Stimulated activated naive CD8-positive, alpha-beta T cell treated with anti-CD3 and anti-CD28 coated beads, Interleukin-15, Interleukin-2, amounts not matched to agents 100 U/mL and 50 U/mL, for 24 hours (primary cell): ENCODE measurements around the gene GPLD1.
"Not testable (repeated sequence)": the region's sequence is repeated elsewhere in the genome, so short reads cannot be mapped to it uniquely, and the experiment has no call there.

Experiments
- ATAC-seq: fragments of 150-1000 bp; cut with Tn5 transposase; one replicate; pipeline ENCODE4 v1.10.0; 2021
- DNase-seq: peaks from one replicate; pipeline ENCODE4 v3.0.0; 2021

GPLD1 gene, protein sequence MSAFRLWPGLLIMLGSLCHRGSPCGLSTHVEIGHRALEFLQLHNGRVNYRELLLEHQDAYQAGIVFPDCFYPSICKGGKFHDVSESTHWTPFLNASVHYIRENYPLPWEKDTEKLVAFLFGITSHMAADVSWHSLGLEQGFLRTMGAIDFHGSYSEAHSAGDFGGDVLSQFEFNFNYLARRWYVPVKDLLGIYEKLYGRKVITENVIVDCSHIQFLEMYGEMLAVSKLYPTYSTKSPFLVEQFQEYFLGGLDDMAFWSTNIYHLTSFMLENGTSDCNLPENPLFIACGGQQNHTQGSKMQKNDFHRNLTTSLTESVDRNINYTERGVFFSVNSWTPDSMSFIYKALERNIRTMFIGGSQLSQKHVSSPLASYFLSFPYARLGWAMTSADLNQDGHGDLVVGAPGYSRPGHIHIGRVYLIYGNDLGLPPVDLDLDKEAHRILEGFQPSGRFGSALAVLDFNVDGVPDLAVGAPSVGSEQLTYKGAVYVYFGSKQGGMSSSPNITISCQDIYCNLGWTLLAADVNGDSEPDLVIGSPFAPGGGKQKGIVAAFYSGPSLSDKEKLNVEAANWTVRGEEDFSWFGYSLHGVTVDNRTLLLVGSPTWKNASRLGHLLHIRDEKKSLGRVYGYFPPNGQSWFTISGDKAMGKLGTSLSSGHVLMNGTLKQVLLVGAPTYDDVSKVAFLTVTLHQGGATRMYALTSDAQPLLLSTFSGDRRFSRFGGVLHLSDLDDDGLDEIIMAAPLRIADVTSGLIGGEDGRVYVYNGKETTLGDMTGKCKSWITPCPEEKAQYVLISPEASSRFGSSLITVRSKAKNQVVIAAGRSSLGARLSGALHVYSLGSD

DNA sequence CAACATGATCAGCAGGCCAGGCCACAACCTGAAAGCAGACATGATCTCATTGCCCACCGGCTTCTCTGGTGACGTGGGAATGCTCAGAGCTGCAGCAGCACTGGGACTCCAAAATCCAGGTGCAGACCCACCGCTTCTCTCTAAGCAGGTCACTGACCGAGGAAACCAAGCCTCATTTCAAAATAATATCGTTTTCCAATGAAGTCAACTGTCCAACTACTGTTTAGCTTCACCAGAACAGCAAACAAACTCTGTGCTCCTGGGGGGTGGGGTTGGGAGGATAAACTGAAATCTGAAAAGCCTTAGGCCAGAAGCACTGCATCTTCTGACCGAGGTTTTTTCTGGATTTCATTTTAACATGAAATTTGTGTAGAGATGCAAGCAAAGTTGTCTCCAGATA lies at the start of gene GPLD1:
Gene GPLD1, minus strand, starts transcription at position 109 of the 400 bp plus-strand sequence. Its CDS starts 67 bp downstream, at position 42.
- ATAC-seq = no peak
- DNase-seq = no peak

DNA sequence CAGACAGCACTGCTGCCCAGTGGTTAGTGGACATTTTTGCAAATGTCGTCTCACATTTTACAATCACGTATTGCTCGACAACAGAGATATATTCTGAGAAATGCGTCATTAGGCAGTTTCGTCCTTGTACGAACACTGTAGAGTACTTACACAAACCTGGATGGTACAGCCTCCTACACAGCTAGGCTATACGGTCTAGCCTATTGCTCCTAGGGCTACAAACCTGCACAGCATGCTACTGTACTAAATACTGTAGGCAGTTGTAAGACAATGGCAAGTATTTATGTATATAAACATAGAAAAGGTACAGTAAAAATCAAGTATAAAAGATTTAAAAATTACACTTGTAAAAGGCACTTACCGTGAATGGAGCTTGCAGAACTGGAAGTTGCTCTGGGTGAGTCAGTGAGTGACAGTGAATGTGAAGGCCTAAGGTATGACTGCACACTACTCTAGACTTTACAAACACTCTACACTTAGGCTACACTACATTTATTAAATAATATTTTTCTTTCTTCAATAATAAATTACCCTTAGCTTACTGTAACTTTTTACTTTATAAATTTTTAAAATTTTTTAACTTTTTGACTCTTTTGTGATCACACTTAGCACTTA lies 48.5 kb upstream of the GPLD1 start:
- ATAC-seq (no peak), DNase-seq (no peak)

DNA sequence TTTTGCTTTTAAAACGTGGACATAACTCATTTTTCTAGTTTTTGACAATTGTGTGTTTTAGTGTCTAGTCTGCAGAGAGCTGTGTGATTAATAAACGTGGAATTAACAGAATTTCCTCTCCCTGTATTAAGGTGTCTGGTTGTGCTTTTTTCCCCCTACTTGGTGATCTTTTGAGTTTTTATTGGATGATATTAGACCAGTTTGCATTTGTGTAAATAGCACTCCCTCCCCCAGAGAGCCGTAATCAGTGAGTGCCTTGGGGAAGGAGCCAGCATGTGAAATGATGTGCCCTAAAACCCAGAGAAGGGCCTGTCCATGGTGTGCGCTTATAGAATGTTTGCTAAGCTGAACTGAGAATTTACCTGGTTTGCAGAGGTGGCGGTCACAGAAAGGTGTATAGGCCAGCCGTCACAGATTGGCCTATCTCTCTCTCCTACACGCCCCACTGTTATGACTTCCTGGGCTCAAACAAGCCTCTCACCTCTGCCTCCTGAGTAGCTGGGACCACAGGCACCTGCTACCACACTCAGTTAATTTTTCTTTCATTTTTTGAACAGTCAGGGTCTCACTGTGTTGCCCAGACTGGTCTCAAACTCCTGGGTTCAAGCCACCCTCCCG lies 47.8 kb upstream of the GPLD1 start:
- DNase-seq = no peak
- ATAC-seq = no peak

DNA sequence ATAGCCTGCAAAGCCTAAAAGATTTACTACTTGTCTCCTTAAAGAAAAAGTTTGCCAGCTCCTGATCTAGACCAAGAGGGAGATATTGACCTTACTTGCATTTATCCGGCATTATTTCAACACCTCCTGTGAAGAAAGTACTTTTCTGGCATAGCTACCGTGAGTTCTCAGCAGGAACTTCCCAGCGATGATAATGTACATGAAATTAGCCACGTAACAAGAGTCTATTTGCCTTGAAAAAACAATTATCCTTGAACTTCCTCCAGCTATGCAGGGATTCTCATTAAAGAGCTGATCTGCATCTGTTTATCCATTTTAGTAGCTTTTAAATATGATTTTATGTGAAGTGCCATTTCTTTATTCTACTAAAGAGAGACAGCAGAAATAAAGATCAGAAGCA lies 47.1 kb upstream of the GPLD1 start:
- ATAC-seq = no peak
- DNase-seq = no peak

DNA sequence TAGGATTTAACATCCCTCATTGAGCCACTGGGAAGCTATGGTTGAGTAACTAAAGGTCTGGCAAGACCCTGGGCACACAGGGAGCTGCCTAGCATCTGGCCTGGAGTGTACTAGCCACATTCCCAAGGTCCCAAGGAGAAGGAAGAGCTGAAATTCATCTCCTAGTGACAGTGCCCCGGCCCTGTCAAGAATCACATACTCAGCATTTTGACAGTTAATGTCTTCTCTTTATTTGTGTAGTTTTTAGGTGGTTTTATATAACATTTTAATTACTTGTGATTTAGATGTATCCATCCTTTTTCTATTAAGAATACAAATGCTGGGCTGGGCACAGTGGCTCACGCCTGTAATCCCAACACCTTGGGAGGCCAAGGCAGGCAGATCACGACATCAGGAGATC lies 45.8 kb upstream of the GPLD1 start:
- DNase-seq = no peak
- ATAC-seq = no peak

DNA sequence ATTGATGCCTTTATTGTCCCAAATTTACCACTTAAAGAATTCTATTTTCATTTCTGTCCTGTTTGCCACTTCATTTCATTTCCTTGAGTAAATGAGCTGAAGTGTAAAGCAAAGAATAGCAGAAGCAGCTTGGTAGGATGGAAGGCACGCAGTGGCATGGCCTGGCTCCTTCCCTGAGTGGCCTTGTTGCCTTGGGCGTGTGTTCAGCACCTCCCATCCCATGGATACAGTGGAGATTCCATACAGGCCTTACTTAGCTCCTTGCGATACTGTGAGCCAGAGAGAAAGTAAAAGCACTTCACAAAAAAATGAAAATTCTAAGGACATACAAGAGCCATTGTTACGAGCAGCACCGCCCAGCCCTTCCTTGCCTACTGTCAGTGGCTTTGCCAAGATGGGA lies 45.0 kb upstream of the GPLD1 start:
- DNase-seq (no peak), ATAC-seq (no peak)

DNA sequence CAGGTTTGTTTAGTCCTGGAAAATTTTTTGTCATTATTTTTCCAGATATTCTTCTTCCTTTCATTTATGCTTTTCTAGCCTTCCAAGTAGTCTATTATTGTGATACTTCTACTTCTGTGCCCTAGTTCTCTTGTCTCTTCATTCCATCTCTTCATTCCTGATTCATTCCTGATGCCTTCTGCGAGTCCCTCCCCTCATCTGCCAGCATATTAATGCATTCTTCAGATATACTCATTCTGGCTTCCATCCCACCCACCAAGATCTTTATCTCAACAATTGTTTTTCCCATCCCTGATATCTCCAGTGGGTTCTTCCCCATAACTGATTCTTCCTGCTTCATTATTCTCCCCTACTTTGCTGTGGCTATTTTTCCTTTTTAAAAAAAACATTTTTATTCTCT lies 40.6 kb upstream of the GPLD1 start:
- no peak for DNase-seq
- no peak for ATAC-seq

DNA sequence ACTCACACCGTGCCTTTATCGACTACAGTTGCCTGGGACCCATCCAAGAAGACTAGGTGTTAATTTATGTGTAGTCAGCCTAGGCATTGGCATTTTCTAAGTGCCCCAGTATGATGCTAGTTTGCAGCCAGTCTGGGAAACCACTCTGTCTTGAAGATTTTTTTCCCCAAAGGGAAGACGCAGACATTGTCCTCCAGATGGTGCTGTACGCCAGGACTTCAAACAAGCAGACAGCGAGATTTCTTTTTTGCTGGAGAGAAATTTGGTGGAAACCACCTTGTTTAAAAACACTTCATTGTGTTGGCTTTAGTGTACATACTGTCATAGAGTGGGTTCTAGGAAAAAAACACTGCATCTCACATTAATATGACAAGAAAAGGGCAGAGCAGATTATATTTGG lies 35.4 kb upstream of the GPLD1 start:
- DNase-seq (no peak), ATAC-seq (no peak)

DNA sequence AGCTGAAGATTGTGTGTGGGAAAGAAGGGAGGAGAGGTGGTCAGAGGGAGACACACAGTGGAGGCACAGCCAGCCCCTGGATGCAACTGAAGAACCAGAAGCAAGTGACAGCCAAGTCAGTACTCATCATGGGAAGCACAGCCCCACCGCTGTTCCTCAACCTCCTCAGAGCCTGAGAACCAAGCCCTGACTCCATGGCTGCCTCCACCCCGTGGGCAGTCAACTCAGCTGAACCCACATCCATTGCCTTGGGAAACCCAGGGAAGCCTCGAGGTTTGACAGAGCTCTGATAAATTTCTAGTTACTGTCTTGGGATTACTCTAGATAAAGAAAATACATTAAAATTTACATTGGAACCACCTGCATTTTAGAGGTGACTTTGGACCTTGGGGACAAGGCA lies 35.0 kb upstream of the GPLD1 start:
- ATAC-seq (no peak), DNase-seq (no peak)

DNA sequence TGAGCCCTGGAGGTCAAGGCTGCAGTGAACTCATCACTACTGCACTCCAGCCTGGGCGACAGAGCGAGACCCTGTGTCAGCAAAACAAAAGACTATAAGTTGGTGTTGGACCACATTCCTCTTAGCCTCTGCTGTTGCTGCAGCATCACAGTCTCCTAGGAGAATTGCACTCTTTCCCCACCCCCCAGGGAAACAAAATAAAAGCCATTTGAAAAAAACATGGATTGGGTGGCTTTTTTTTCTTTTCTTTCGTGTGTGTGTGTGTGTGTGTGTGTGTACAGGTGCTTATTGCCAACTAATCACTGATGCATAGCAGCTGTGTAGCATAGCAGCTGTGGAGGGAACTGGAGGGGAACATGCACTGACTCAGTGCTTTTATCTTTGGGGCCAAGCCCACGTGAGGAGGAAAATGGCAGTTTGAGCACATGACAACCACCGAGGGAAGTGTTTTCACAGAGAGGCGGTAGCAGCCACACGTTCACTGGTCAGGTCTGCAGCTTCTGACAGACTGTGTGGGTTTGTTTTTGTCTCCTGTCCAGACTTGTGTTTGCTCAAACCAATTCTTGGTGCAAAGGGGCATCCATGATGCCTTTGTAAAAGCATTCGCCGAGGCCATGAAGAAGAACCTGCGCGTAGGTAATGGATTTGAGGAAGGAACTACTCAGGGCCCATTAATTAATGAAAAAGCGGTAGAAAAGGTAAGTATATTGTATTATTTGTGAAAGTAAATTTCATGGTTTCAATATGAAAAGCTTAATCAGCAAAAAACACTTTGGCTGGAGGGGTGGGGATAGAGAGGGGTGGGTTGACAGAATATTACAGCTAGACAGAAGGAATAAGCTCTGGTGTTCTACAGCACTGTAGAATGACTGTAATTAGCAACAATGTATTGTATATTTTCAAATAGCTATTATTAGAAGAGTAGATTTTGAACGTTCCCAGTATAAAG lies 33.1 kb upstream of the GPLD1 start:
- peak; percentile 34 for ATAC-seq
- no peak for DNase-seq

DNA sequence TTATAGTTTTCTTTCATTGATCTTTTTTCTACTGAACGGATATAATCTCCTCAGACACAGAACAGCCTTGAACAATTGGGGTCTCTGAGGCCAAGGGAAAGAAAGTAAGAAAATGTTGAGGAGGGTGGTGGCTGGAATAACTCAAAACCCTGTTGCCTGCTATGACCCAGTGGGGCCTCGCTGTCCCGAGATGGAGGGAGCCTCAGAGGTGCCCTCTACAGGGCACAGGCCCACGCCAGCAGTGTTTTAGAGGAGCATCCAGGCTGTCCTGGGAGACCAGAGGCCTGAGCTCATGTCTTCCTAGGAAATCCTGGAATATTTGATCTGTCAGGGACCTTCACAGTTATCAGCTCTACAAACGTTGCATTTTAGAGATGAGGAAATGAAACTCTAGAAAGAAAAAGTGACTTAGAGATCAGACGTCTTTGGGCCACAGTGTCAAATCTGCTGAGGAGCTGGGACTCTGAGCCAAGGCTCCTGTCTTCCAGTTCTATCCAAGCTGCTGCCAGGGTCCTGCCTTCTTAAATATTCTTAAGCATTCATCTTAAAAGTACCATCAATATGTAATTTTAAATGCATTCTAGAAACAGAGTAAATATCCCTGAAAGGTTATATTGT lies 31.7 kb upstream of the GPLD1 start:
- DNase-seq (peak; percentile 53), ATAC-seq (peak; percentile 87)

DNA sequence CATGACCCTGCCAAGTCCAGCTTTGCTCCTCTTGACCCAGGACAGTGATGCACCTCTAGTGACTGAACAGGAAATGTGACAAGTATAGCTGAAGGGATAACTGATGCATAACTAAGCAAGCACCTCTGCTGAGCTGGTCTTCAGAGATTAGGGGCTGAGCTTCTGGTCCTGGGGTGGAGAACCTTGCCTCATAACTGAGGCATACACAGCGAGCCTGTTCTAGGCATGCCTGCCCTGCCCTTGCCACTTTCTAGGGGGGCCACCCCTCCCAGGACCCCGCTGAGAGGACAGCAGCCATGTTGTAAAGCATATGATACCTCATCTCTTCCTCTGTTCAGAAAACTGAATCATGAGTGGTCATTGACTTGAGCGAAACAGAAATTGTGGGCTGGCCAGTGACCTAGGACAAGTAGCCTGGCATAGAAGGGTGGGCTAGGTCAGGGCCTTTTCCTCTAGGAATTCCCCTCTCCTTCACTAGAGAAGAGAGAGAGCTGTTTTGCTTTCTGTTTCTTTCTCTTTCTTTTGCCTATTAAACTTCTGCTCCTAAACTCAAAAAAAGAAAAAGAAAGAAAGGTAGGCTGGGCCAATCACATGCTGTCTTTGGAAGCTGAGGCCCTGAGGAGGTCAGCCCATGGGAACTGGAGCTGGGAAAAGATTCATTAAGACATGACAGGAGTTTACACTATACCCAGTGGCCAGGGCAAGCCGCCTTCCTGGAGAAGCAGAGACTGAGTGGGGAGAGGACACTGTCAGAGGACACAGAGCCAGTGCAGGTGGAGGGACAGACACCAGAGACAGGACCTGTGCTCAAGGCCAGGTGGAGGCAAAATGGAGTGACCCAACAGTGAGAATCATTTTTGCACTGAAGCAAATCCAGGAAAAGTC lies 28.5 kb upstream of the GPLD1 start:
- ATAC-seq = no peak
- DNase-seq = no peak

DNA sequence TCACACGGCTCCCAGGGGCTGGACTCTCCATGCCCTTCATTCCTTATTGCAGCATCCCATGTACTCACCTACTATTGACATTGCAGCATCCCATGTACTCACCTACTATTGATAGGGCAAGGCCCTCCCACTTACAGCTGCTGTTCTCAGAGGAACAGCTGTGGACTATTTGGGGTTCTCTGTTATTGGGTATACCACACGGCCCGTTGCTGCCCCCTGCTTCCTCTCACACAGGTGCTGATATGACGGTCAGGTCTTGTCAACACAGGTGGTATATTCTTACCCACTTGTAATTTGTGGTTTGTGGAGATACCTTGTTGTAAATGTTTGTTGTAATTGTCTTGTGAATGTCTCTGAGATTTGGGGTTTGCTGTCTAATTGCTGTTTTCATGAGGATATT lies 24.2 kb upstream of the GPLD1 start:
- ATAC-seq = no peak

DNA sequence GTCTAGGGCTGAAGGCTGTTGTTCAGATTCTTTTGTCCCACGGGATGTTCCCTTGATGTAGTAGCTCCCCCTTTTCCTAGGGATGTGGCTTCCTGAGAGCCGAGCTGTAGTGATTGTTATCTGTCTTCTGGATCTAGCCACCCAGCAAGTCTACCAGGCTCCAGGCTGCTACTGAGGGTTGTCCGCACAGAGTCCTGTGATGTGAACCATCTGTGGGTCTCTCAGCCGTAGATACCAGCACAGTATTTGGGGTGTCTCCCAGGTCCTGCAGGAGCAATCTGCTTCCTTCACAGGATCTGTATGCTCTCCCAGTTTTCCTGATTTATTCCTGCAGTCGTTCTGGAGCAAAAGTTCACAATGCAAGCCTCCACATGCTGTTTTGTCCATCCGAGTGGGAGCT lies 22.6 kb upstream of the GPLD1 start:
- not testable (repeated sequence) for ATAC-seq, DNase-seq

More for the DNA sequence above, 24.2 kb upstream of the GPLD1 start:
- DNase-seq = no peak

DNA sequence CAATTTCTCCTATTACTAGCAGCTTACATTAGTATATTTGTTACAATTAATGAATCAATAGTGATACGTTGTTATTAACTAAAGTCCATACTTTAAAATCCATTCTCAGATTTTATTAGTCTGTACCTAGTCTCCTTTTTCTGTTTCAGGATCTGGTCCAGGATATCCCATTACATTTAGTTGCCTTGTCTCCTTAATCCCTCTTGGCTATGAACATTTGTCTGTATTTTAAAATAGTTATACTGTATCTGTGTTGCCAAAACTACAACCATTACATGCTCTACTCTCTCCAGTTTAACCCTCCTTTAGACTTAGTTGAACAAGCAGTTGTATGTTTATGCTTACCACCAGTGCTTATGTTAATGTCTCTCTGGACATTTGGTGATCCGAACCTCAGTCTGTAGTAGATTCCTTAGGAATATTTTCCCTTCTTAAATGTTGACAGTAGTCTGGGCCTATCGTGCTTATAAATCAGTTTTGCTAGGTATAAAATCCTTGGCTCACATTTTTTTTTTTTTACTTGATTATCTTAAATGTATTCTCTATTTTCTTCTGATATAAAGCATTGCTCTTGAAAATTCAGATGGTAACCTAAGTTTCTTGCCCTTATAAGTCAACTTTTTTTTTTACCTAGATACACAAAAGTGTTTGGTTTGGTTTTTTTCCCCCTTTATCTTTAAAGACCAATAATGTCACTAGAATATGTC lies 17.6 kb upstream of the GPLD1 start:
- DNase-seq (no peak), ATAC-seq (no peak)

DNA sequence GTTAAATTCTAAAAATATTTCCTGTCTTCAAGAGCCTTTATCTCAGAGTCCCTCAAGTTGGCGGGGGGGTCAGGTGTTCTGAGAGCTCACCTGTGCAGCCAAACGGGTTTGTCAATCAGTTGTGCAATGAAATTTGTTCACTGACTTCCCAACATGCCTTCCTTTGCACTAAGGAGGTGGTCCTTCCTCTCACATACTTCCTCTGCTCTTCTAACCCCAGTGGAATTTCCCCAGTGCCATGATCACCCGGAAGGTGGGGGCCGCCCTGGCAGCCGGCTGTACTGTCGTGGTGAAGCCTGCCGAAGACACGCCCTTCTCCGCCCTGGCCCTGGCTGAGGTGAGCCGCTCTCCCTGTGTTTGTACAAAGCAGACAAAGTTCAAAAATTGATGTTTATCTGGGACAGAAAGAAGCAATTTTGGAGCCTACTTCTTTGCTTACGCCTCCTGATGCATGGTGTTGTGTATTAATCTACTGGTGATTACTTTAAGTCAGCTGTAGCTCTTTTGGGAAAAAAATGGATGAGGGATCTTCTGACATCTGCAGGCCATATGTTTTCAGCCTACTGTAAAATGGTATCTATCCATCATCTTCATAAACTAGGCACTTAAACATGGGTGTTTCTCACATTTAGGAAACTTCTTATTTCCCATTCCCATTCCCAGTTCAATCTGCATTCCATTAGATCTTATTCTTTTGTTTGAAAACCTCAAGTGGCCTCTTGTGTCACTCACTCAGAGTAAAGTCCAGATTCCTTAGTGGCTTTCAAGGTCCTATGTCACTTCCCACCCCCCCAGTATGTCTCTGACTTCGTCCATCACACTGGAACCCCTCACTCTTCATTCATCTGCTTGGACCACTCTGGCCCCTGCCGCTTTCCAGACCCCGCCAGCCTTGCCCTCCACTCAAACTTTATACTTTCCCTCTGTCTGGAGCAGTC lies 15.5 kb upstream of the GPLD1 start:
- no peak for ATAC-seq

DNA sequence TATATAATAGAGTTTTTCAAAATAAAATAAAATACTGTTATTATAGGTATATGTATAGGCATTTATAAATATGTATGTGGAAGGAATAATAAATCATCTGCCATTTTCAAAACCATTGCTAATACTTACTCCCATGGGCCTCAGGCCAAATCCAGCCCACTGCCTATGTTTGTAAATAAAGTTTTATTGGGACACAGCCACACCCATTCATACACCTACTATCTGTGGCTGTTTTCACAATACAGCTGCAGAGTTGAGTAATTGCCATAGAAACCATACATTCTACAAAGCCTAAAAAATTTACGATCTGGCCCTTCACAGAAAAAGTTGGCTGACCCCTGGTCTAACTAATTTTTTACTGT lies 14.9 kb upstream of the GPLD1 start:
- DNase-seq (no peak), ATAC-seq (no peak)

More for the DNA sequence above, 15.5 kb upstream of the GPLD1 start:
- no peak for DNase-seq

DNA sequence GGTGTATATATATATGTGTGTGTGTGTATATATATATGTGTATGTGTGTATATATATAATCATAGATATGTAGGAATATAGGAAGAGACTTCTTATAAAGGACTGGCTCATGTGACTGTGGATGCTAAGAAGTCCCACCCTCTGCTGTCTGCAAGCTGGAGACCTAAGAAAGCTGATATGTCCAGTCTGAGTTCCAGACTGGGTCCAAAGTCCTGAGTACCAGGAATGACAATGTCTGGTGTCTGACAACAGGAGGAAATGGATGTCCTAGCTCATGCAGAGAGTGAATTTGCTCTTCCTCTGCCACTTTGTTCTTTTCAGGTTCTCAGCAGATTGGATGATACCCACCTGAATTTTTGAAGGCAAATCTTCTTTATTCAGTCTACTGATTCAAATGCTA lies 12.5 kb upstream of the GPLD1 start:
- DNase-seq (no peak), ATAC-seq (no peak)
